GM18502 (cell line): Measurements from ENCODE around the gene MAG.

Source experiments
- ATAC-seq: cut with Tn5 transposase; IDR thresholded peaks from one replicate; pipeline ENCODE4 v1.9.1; 2021; ENCODE audit warnings: mild to moderate bottlenecking; ENCODE audit not compliant: unreplicated experiment, poor library complexity

Gene MAG

DNA sequence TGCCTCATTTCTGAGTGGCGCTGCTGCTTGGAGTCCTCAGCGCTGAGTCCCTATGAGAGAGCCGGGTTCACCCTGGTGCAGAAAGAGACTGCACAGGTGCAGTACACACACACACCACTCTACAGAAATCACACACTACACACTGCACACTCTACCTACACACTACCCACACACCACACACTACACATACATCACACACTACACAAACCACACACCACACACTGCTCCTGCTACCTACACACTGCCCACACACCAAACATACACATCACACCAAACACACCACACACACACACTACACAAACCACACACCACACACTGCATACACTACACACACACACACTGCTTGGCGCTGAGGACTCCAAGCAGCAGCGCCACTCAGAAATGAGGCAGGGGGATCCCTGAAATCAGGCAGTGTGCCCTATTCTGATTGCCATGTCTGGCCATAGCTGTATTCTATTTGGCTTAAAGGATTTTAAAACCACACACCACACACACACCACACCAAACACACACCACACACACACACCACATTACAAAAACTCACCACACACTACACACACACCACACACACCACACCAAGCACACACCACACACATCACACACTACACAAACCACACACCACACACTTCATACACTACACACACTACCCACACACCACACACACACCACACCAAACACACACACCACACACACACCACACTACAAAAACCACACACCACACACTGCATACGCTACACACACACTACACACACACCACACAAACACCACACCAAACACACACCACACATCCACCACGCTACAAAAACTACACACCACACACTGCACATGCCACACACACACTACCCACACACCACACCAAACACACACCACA is 4.9 kb downstream of the MAG start:
- ATAC-seq = no peak

DNA sequence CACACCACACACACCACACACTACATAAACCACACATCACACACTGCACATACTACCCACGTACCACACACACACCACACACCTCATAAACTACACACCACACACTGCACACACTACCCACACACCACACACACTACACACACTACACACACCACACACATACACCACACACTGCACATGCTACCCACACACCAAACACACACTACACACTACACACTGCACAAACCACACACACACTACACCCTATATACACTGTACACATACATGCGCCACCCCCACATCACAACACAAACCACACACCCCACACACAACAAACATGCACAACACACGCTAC is 5.5 kb downstream of the MAG start:
- ATAC-seq = no peak

DNA sequence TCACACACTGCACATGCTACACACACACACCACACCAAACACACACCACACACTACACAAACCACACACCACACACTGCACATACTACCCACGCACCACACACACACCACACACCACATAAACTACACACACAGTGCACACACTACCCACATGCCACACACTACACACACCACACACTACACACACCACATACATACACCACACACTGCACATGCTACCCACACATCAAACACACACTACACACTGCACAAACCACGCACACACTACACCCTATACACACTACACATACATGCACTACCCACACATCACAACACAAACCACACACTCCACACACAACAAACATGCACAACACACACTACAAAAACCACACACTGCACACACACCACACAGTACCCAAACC is 6.0 kb downstream of the MAG start:
- ATAC-seq = no peak

DNA sequence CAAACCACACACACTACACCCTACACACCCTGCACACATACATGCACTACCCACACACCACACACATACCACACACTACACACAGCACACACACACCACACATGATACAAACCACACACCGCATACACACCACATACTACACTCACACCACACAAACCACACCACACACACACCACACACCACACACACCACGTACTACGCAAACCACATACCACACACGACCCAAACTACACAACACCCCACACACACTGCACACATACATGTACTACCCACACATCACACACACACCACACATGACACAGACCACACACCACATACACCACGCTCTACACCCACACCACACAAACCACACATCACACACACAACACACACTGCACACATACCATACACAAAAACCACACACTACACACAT is 6.6 kb downstream of the MAG start:
- ATAC-seq = no peak

DNA sequence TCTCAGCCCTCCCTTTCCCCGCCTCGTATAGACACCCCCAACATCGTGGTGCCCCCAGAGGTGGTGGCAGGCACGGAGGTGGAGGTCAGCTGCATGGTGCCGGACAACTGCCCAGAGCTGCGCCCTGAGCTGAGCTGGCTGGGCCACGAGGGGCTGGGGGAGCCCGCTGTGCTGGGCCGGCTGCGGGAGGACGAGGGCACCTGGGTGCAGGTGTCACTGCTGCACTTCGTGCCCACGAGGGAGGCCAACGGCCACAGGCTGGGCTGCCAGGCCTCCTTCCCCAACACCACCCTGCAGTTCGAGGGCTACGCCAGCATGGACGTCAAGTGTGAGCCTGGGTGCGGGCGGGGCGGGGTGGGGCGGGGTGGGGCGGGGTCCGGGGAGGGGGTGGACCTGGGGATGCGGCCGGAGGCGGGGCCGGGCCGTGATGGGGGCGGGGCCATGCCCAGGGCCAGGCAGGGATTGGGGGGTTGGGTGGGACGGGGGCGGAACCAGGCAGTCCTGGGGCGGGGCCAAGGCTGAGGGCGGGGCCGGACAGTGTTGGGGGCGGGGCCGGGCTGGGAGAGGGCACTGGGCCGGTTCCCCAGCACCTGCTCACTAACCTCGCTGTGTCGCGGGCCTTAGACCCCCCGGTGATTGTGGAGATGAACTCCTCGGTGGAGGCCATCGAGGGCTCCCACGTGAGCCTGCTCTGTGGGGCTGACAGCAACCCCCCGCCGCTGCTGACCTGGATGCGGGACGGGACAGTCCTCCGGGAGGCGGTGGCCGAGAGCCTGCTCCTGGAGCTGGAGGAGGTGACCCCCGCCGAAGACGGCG is 7.8 kb downstream of the MAG start:
- ATAC-seq = no peak

DNA sequence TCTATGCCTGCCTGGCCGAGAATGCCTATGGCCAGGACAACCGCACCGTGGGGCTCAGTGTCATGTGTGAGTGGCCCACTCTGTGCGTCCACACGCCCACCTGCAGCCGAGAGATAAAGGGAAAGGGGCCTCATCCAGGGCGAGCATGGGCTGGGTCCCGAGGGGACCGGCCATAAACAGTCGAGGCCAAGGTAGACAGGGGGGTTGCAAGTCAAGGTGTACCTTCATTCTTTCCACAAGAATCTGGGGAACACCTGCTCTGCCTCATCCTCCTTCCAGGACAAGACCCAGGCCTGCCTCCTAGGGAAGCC is 8.3 kb downstream of the MAG start:
- no peak for ATAC-seq

DNA sequence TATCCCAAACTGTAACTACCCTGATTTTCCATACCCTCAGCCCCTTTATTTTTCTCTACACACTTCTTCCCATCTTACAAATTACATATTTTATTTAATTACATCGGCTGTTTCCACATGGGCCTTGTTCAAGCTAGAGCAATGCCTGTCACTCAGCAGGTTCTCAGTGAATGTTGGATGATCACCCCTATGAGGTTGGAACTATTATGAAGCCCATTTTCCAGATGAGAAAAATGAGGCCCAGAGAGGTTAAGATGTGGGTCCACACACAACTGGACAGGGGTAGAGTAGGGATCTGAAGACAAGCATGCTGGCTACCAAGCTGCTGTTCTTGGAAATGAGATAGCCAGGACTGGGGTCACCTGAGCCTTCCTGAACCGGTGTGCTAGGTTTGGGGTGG is 10.0 kb downstream of the MAG start:
- ATAC-seq = no peak

DNA sequence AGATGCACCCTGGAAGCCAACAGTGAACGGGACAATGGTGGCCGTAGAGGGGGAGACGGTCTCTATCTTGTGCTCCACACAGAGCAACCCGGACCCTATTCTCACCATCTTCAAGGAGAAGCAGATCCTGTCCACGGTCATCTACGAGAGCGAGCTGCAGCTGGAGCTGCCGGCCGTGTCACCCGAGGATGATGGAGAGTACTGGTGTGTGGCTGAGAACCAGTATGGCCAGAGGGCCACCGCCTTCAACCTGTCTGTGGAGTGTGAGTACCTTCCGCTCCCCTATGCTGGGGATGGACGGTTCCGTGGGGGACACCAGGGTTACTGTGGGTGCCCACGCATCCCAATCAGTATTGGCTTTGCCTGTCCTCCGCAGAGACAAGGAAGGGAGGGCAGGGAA is 10.5 kb downstream of the MAG start:
- ATAC-seq = no peak

DNA sequence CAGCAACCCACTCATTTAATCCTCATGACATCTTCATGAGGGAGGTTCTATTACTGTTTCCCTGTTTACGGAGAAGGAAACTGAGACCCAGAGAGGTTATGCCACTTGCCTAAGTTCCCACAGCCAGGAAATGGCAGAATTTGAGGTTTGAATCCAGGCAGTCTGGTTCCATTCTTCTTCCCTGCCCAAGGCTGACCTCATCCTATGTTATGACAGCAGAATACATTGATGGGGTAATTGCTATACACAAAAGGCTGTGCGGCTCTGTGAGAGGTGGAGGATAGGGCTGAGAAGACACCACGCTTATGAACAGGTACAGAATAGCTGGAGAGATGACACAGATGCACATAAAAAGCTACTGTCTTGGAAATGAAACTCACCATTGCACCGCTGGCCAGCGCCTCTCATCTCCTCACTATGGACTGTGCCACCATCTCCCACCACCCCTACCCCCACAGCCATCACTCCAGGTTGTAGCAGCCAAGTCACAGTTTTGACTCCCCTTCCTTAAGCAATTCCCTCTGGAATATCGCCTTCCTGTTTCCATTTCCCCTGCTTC is 11.5 kb downstream of the MAG start:
- no peak for ATAC-seq

DNA sequence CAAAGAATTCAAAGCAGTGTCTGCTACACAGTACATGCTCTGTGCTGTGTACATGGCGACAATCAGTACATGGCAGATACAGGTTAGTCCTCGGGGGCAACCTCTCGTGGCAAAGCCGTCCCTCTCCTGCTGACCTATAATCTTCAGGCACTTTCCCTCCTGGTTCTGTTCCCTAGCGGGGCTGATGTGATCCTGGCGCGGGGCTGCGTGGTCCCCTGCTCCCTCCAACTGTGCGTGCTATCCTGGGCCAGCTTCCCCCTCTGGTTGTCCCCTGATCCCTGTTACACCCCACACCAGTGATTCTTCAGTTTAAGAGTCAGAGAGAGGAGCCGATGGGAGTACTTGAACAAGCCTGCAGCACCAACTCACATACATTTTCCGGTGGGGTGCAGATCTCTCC is 12.1 kb downstream of the MAG start:
- ATAC-seq = no peak

DNA sequence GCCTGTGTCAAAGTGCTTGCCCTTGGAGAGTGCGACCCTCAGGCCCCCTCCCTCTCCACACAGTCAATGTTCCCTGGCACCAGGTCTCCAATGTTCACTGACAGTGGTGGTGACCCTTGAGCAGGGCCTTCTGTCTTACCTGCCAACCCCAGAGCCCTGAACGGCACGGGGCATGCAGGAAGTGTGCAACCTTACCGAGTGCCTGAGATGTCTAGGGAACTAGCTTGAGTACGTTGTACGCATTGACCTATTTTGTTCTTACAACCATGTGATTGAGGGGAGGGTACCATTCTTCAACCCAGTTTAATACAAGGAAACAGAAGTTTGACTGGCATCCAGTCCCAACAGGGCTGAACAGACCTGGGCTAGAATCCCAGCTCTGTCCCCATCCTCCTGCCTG is 13.2 kb downstream of the MAG start:
- no peak for ATAC-seq

DNA sequence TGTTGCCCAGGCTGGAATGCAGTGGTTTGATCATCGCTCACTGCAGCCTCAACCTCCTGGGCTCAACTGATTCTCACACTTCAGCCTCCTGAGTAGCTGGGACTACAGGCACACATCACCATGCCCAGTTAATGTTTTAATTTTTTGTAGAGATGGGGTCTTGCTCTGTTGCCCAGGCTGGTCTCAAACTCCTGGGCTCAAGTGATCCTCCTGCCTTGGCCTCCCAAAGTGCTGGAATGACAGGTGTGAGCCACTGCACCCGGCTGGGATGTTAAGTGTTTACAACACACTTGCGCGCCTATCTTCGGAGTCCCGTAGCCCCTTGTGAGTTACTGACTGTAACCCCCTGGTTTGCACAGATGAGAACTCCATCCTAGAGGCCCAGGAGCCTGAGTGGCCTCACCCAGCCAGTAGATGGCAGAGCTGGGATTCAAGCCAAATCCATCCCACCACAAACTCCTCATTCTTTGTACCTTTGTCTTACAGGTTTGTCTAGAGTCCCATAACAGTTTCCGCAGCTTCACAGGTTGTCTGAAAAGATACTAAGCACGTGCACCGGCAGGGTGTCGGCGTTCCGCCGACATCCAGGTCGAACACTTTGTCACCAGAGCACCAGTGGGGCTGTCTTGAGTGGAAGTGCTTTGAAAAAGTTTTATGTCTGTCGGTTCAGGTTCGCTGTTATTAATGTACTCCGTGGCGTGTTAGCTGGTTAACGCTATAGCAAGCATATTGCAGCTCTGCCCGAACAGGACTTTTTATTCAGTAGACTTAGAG is 14.7 kb downstream of the MAG start:
- no peak for ATAC-seq

DNA sequence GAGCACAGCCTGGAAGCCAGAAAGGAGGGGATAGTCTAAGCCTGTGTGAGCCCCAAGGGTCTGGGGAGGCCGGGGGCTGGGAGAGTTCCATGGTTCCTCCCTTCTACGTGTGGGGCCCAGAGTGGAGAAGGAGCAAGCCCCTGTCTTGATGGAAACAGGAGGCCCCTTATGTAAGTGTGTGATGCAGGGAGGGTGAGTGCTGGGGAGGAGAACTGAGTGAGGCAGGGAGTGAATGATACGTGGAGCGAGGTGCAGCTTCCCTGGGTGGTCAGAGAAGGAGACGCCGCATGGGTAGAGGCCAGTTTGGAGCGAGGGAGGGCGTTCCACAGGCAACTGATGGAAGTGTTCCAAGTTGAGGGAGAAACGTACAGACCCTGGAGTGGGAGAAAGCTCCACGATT is 16.0 kb downstream of the MAG start:
- ATAC-seq = no peak

DNA sequence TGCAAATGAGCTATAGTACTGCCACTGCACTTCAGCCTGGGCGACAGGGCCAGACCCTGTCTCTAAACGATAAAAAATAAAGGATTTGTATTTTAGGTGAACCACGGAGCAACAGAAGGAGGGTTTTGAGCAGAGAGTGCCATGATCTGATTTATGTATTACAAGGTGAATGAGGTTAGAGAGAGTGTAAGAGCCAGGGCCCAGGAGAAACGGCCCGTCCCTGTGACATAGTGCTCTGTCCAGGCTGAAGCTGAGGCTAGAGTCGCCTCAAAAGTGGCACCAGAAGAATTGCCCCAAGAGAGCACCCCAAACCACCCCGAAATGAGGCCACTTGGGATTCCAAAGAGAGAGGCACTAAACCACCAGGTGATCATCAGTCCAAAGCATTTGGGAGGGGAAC is 16.9 kb downstream of the MAG start:
- ATAC-seq = no peak

DNA sequence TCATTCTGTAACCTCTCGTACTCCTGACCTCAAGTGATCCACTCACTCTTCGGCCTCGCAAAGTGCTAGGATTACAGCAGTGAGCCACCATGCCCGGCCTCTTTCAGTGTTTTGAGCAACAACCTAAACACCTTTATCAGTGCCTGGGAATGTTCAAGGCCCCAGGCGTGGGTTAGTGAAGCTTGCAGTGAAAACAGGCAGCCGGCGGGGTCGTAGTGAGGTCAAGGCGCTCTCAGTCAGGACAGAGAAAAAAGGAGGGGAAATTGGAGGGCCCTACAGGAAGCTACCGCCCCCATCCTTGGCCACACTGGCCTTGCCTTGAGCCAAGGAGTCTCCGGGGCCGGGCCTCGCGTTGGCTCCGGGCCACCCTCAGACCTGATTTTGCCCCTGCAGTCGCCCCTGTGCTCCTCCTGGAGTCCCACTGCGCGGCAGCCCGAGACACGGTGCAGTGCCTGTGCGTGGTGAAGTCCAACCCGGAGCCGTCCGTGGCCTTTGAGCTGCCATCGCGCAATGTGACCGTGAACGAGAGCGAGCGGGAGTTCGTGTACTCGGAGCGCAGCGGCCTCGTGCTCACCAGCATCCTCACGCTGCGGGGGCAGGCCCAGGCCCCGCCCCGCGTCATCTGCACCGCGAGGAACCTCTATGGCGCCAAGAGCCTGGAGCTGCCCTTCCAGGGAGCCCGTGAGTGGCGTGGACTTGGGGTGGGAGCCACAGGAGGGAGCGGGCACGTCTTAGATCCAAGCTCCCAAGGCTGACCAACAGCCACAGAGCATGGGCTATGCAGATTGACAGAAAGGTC is 17.7 kb downstream of the MAG start:
- ATAC-seq = no peak

DNA sequence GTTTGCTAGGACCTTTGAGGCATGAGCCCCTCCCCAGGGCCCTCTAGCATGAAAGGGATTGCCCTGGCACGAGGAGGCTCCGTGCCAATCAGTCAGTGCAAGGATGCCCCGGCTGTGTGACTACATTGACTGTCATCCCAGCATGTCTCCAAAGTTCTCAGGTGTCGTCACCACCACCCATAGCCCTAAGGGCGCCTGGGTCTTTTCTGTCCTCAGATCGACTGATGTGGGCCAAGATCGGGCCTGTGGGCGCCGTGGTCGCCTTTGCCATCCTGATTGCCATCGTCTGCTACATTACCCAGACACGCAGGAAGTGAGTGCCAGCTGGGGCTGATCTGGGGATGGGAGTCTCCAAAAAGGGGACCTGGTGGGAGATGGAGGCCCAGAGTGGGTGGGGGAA is 18.4 kb downstream of the MAG start:
- no peak for ATAC-seq

DNA sequence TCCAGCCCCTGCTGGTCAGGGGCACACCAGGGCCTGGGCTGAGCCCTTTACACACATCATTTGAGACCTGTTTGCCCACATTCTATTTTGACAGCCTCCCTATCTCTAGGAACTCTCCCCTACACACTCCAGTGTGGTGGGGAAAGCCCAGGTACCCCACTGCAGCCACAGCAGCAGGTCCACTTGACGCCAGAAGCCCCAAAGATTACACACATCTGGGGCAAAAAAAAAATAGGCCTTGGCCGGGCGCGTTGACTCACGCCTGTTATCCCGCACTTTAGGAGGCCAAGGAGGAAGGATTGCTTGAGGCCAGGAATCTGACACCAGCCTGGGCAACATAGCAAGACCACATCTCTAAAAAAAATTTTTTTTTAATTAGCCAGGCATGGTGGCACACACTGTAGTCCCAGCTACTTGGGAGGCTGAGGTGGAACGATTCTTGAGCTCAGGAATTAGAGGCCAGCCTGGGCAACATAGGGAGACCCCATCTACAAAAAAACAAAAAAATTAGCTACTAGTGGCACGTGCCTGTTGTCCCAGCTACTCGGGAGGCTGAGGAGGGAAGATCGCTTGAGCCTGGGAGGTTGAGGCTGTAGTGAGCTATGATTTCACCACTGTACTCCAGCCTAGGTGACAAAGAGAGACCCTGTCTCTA is 19.0 kb downstream of the MAG start:
- ATAC-seq = no peak

DNA sequence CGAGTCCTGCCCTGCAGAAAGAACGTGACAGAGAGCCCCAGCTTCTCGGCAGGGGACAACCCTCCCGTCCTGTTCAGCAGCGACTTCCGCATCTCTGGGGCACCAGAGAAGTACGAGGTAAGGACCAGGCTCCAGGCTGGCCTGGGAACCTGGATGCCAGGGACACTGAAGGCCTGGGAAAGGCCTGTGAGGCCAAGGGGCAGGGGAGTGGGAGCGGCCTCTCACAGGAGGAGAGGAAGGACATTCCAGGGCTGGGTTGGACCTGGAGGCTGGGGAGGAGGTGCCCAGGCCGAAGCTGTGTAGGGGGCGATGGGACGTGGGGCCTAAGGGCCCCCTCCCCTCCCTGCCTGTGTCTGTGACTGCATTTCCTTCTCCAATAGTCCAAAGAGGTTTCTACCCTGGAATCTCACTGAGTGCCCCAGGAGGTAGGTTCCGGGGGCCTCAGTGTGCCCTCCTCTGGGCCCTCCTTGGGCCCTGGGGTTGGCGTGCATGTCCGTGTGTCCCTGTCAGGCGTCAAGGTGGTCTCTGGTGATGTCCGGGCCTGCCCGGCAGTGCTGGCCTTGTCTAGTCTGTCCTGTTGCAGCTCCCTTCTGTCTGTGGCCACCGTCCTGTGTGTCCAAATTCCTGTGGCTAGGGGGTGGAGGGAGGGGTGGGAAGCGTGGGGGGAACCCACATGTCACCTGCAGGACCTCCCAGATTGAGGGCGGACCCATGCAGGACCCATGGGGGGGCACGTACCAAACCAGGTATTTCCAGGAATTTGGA is 20.1 kb downstream of the MAG start:
- ATAC-seq = no peak

DNA sequence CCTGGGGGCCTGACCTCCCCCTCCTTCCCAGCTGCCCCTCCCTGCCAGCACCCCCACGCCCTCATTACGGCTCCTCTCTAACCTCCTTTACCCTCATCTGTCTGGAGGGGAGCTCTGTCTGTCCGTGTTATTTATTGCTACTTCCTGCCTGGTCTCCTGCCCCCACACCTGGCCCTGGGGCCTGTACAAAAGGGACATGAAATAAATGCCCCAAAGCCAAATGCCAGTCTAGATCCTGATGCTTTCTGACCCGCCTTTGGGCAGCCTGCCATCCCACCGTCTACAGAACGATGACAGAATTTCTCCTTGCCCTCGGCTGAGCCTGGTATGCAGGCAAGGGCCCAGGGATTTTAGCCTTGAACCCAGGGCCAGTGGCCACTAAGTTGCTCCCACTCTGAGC is 21.6 kb downstream of the MAG start:
- no peak for ATAC-seq
